SK-N-SH treated with all-trans-retinoic acid at 6 μM for 48 hours (cell line): ENCODE results near the gene CFAP221.

ENCODE experiments used
- ARNTL ChIP-seq: fragments of 450-650 bp; formaldehyde crosslinking; IDR thresholded peaks from 2 replicates; pipeline ENCODE4 v1.5.0; 2020; ENCODE audit warnings: low read depth, mild to moderate bottlenecking, moderate library complexity, borderline replicate concordance
- BACH2 ChIP-seq: fragments of 250-450 bp; sonication (Bioruptor Pico); IDR thresholded peaks from 2 replicates; pipeline ENCODE4 v1.9.0; 2021; ENCODE audit warnings: mild to moderate bottlenecking, borderline replicate concordance
- ESRRG ChIP-seq: fragments of 250-450 bp; sonication (Bioruptor Pico); IDR thresholded peaks from 2 replicates; pipeline ENCODE4 v1.6.1; 2021; ENCODE audit warnings: mild to moderate bottlenecking
- ISL1 ChIP-seq: fragments of 250-450 bp; sonication (Bioruptor Pico); IDR thresholded peaks from 2 replicates; pipeline ENCODE4 v2.1.2; 2022; ENCODE audit warnings: mild to moderate bottlenecking, moderate library complexity
- OSR1 ChIP-seq: fragments of 250-450 bp; sonication (Bioruptor Pico); IDR thresholded peaks from 2 replicates; pipeline ENCODE4 v1.8.0; 2022; ENCODE audit warnings: moderate library complexity, mild to moderate bottlenecking, inconsistent platforms
- RARB ChIP-seq: fragments of 250-450 bp; sonication (Bioruptor Pico); IDR thresholded peaks from 2 replicates; pipeline ENCODE4 v1.8.0; 2021; ENCODE audit warnings: mild to moderate bottlenecking, moderate library complexity
- TCF4 ChIP-seq: fragments of 250-450 bp; sonication (Bioruptor Pico); IDR thresholded peaks from 2 replicates; pipeline ENCODE4 v1.8.0; 2021; ENCODE audit warnings: mild to moderate bottlenecking, moderate library complexity, borderline replicate concordance
- TOX ChIP-seq: fragments of 250-450 bp; sonication (Bioruptor Pico); IDR thresholded peaks from 2 replicates; pipeline ENCODE4 v1.8.0; 2021; ENCODE audit warnings: mild to moderate bottlenecking, moderate library complexity, borderline replicate concordance
- TSHZ2 ChIP-seq: fragments of 250-450 bp; sonication (Bioruptor Pico); IDR thresholded peaks from 2 replicates; pipeline ENCODE4 v1.5.0; 2020; ENCODE audit warnings: mild to moderate bottlenecking, moderate library complexity
- ZC3H10 ChIP-seq: fragments of 250-450 bp; sonication (Bioruptor Pico); IDR thresholded peaks from 2 replicates; pipeline ENCODE4 v1.5.1; 2021; ENCODE audit warnings: mild to moderate bottlenecking, moderate library complexity
- ZFP3 ChIP-seq: fragments of 250-450 bp; sonication (Bioruptor Pico); IDR thresholded peaks from 2 replicates; pipeline ENCODE4 v1.5.0; 2020; ENCODE audit warnings: mild to moderate bottlenecking, moderate library complexity
- ZNF8 ChIP-seq: fragments of 450-650 bp; formaldehyde crosslinking; IDR thresholded peaks from 2 replicates; pipeline ENCODE4 v1.5.0; 2020; ENCODE audit warnings: mild to moderate bottlenecking, moderate library complexity
- TF ChIP-seq, protein P1 (sequence below): fragments of 250-450 bp; sonication (Bioruptor Pico); IDR thresholded peaks from 2 replicates; pipeline ENCODE4 v1.8.0; 2021; ENCODE audit warnings: low read depth, mild to moderate bottlenecking, moderate library complexity, borderline replicate concordance
- TF ChIP-seq, protein P2 (sequence below): fragments of 250-450 bp; sonication (Bioruptor Pico); IDR thresholded peaks from 2 replicates; pipeline ENCODE4 v1.5.1; 2020; ENCODE audit warnings: low read depth, mild to moderate bottlenecking, moderate library complexity

DNA sequence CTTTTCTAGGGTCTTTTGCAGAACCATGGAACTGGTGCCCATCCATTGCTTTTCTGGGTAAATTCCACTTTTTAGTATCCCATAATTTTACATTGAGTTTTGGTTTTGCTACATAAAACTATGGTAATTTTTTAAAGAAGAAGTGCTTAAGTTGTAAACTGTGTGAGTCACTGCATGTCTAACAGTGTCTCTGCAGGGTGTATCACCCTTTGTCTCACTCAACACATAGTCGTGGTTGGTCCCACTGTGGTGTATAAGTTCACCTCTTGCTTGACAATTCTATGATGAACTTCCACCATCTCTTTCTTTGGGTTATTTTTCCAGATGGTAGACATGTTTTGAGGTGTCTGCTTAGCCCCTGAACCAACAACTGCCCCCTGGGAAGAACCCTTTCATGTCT, 30.4 kb upstream of the CFAP221 start:
- TF ChIP-seq BACH2 (CRISPR knock-in tag): no peak
- TF ChIP-seq ESRRG (CRISPR knock-in tag): no peak
- no peak for TF ChIP-seq TOX
- TF ChIP-seq OSR1 (CRISPR knock-in tag): no peak
- TF ChIP-seq, protein P1, sequence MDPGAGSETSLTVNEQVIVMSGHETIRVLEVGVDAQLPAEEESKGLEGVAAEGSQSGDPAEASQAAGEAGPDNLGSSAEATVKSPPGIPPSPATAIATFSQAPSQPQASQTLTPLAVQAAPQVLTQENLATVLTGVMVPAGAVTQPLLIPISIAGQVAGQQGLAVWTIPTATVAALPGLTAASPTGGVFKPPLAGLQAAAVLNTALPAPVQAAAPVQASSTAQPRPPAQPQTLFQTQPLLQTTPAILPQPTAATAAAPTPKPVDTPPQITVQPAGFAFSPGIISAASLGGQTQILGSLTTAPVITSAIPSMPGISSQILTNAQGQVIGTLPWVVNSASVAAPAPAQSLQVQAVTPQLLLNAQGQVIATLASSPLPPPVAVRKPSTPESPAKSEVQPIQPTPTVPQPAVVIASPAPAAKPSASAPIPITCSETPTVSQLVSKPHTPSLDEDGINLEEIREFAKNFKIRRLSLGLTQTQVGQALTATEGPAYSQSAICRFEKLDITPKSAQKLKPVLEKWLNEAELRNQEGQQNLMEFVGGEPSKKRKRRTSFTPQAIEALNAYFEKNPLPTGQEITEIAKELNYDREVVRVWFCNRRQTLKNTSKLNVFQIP: no peak
- TF ChIP-seq, protein P2, sequence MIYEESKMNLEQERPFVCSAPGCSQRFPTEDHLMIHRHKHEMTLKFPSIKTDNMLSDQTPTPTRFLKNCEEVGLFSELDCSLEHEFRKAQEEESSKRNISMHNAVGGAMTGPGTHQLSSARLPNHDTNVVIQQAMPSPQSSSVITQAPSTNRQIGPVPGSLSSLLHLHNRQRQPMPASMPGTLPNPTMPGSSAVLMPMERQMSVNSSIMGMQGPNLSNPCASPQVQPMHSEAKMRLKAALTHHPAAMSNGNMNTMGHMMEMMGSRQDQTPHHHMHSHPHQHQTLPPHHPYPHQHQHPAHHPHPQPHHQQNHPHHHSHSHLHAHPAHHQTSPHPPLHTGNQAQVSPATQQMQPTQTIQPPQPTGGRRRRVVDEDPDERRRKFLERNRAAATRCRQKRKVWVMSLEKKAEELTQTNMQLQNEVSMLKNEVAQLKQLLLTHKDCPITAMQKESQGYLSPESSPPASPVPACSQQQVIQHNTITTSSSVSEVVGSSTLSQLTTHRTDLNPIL: no peak
- no peak for TF ChIP-seq ZNF8 (CRISPR knock-in tag)
- no peak for TF ChIP-seq ISL1 (CRISPR knock-in tag)
- TF ChIP-seq ARNTL (CRISPR knock-in tag): no peak
- TF ChIP-seq ZFP3 (CRISPR knock-in tag): no peak
- no peak for TF ChIP-seq RARB
- TF ChIP-seq TCF4 (CRISPR knock-in tag): no peak
- no peak for TF ChIP-seq TSHZ2 (CRISPR knock-in tag)
- no peak for TF ChIP-seq ZC3H10 (CRISPR knock-in tag)
